Umbilical cord (tissue), 2 donors: Measurements from ENCODE around the gene DPP7. TPM values are rescaled to one million over a fixed set of nuclear protein-coding genes. Genes with fewer than 3 reads are reported as not detected.
"Not testable (repeated sequence)": the region's sequence is repeated elsewhere in the genome, so short reads cannot be mapped to it uniquely, and the experiment has no call there.

Source experiments
- DNase-seq: peaks from one replicate; pipeline ENCODE4 v3.0.0-alpha.2; 2015; ENCODE audit warnings: low spot score
- total RNA-seq: library from RNA; depleted of rRNA; stranded (reverse); fragments of >200 nt; gene quantifications from one replicate; pipeline ENCODE4 v1.2.3, GENCODE V29; 2014; ENCODE audit warnings: low replicate concordance; ENCODE audit not compliant: insufficient read depth

DPP7 gene
- total RNA-seq, 1 donor from 2014 or later: 67.9 TPM

DNA sequence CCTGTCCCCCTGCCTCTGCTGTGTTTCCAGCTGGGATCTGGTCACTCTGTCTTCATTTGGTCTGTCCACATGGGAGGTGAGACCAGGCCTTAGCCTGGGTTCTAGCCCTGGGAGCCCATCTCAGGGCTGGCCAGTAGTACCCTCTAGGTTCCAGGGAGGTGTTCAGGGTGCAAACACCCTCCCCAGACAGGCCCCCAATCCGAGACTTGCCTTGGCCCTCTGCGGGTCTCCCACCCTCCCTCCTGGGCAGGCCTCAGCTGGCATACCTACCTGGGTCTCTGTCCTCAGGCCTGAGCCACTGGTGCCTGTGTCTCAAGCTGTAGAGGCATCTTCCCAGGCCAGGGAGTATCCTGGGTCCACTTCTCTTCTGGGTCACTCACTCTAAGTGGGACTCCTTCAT lies 43.3 kb downstream of the DPP7 start:
- no peak for DNase-seq

DNA sequence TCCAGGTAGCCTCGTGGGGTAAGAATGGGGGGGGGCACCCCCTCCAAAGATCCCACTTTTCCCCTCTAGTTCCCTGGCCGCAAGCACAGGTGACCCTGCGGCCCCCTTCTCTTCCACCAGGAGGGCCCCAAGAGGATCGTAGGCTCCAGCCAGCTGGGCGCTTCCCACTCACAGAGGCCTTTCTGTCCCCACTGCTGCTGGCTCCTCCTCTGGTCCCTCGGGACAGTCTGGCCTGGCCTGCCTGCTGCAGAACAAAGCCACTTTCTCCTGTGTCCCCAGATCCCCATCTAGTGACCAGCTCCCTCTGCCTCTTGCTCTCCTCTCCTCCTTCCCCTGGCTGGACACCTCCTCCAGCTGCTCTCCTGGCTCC lies 43.6 kb downstream of the DPP7 start:
- peak; percentile 42 for DNase-seq

DNA sequence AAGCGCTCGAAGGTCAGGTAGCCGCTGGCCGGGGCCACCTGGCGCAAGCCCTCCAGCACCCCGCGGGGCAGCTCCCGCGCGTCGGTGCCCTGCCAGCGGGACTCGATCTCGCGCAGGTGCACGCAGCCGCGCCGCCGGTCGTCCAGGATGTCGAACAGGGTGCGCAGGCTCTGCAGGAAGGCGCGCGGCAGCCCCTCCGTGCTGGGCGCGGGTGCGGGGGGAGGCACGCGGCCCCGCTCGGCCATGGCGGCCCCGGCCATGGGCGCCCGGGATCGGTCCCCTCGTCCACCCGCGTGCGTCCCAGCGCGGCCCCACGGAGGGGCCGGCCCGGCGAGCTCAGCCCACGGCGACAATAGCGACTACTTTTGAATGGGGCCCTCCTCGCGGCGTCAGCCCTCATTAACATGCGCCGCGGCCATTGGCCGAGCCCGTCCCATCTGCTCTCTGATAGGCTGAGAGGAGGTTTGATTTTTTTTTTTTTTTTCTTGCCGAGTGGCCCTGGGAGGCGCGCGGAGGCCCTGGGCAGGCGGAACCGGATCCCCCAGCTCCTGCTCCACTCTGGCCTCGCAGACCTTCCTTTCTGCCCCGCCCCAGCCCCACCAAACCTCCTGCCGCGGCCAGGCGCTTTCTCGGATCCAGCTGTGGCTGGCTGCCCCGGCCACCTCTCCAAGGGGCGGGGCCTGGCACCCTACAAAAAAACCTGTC lies 44.2 kb downstream of the DPP7 start, which contains the start of gene SAPCD2:
Gene SAPCD2 (minus strand): TSS at position 357 of the 705 bp plus-strand sequence. CDS start 97 bp downstream, at position 260.
- peak; percentile 94 for DNase-seq

DNA sequence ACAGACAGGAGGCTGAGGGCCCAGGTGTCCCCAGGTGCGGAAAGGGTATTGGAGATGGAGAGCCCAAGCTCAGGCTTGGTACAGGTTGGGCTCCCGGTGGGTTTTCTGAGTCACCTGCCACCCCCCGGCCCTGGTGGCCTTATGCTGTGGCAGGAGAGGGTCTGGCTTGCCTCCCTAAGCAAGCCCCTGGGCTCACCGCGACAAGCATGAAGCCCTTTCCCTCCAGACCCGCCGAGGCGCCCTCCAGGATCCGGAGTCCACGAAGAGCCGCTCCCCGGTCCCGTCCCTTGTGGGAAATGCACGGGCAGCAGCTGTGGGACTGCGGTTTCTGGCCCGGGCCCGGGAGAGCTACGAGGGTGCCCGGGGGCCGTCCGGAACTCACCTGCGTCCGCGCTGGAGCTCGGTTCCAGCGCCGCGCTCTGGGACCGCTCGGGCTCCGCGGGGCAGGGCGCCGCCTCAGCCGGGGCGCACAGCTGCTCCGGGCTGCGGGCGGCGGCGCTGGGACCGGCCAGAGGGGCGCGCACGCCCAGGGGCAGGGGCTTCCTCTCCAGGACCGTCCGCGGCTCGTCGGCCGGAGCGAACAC lies 44.9 kb downstream of the DPP7 start:
- no peak for DNase-seq

DNA sequence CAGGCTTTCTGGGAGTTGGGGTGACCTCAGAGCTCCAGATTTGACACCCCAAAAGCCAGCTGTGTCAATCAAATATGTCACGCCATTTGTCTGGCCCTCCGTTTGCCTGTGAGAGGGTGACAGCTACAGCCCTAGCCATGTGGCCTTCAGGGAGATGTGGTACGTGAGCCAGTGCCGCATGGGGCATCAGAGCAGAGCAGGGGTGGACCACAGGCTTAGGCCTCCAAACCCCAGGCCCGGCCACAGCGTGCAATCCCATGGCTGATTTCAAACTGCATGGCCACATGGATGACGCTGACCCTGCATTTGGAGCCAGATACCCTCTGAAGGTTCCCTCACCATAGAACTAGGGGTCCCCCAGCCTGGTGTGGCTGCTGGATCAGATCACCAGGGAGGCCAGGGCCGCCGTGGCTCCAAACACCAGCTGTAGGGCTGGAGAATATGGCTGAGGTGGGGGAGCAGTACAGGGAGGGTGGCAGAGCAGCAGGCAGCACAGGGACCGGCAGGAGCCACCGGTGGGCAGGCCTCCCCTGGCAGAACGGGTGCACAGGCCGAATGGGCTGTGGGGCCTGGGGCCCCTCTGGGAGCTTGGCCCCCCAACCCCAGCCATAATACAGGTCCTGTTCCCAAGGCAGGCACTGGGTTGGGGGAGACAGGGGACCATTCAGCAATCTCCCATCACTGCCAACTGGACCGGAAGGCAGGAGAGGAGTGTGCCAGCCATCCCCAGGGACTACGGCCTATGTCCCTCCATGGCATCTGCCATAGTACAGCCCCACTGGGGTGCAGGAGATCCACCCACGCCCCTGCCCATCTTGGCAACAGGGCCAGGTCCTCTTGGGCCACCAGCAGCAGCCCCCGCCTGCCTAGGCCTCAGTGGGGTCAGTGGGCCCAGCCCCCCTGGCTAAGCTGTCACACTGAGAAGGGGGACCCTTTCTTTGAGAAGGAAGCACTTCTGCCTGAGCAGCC lies 45.7 kb downstream of the DPP7 start:
- no peak for DNase-seq

DNA sequence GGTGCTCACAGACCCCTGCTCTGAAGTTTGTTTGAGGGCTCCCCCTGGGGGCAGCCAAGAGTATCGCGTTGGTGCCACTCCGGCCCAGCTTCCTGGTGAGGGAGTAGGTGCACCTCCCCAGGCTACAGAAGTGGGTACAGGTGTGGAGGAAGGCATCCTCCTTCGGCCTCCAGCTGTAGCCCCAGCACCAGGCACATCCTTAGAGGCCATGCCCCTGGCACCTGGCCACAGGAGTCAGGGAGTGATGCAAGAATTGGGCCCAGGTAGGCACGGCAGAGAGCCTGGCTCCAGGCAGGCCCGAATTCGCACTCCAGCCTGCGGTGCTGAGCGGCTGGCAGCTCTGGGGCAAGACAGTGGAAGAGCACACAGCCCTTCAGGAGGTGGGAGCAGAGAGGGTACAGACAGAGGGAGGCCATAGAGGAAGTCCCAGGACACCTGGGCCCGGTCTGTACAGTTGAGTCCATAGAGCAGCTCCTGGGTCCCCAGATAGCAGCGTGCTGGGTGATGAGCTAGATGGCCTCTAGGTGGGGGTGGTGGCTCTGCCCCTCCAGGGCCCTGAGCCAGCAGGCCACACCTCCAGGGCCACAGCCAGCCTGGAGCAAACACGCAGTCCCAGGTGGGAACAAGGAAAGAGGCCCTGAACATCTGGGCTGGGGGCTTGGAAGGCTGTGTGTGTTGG lies 46.5 kb downstream of the DPP7 start:
- peak; percentile 83 for DNase-seq

DNA sequence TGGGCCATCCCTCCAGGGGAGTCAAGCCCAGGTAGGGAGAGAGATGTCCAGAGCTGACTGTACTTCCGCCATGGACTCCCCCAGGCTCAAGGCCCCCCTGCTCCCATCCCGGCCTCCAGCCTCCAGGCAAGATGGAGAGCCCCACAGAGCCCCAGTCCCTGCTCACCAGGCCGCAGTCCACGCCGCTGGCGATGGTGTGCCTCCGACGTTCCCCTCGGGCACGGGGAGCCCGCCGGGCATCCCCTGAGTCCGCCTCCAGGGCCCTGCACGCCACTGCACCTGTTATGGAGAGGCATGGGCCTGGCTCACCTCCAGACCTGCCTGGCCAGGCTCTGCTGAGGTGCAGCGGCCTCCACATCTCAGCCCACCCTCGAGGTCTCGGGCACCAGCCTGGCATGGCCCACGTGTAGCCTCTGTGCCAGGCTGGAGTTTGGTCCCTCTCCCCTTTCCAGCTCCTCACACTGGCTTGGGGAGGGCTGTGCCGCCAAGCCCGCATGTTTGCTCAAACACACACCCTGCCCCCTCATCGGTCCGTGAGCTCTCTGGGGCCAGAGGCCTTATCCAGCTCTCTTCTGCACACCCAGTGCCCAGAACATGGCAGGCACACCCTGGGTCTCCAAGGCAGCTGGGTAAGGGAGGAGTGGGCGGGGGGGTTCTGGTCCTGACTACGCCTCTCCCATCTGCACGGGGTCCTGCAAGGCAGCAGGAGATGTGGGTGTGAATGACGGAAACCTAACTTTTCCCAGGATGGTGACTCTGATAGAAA lies 48.3 kb downstream of the DPP7 start:
- DNase-seq: no peak

DNA sequence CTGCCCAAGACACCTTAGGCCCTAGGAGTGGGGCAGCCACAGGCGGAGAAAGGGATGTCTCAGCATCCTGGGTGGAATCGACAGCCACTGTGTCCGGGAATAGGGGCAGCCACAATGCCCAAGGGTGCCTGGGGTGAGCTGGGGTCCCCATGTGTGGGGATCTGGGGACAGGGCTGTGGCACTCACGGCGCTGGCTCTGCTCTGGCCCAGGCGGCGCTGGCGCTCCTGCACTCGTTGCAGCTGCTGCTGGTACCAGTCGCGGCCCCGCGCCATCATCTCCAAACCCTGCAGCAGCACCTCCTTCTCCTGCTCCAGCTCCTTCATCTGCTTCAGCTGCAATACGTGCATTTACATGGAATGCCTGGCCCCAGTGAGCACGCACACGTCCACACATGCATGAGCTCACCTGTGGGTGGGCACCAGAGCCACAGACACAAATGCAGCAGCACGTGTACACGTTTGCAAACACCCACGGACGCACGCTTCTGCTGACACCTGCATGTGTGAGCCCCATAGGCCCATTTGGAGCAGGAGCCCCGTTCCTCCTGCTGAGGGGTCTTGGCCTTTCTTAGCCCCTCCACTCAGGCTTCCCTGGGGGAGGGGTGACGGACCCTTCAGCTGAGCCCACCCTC lies 49.1 kb downstream of the DPP7 start:
- no peak for DNase-seq

DNA sequence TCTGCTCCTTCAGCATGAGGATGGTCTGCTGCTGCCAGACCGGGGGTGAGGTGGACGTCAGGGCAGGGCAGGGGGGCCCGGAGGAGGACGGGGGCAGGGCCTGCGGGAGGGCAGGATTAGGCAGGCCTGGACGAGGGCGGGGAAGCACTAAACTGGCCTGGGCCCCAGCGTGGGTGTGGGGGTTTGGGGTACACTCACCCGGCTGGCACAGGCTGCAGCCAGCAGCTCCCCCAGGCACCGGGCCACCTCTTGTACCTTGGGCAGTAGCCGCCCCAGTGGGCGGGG lies 49.7 kb downstream of the DPP7 start:
- DNase-seq: no peak

DNA sequence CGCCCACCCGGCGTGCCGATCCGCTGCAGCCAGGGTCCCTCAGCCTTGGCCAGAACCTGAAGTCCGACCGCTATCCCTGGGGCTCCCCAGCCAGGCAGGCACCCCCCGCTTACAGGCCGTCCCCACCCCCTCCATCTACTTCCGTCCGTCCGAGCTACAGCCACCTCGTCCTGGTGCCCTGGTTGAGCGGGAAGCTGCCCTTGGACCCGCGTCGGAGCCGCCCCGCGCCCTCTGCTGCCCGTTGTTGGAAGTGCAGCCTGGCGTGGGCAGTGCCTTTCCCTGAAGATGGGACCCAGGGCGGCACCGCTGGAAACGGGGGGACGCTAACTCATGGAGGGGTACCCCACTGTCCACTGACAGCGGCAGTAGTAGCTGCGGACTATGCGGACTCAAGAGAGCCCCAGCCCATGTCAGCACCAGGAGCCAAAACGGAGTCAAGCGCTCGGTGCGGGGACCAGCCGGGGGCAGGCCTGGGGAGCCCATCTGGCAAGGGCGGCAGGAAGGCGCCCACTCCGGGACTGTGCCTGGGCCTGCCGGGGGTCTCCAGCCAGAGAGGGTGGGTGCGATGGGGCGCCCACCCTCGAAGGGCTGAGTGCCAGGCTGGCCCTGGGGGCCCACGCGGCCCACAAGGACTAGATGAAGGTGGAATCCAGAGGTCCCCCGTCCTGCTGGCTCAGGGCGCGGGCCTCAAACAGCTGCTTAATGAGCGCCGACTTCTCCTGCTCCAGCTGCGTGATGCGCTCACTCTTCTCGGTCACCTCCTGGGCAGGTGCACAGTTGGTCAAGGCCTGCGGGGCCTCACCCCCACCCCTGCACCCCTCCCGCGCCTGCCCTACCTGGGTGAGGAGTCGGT lies 50.3 kb downstream of the DPP7 start:
- peak; percentile 53 for DNase-seq

DNA sequence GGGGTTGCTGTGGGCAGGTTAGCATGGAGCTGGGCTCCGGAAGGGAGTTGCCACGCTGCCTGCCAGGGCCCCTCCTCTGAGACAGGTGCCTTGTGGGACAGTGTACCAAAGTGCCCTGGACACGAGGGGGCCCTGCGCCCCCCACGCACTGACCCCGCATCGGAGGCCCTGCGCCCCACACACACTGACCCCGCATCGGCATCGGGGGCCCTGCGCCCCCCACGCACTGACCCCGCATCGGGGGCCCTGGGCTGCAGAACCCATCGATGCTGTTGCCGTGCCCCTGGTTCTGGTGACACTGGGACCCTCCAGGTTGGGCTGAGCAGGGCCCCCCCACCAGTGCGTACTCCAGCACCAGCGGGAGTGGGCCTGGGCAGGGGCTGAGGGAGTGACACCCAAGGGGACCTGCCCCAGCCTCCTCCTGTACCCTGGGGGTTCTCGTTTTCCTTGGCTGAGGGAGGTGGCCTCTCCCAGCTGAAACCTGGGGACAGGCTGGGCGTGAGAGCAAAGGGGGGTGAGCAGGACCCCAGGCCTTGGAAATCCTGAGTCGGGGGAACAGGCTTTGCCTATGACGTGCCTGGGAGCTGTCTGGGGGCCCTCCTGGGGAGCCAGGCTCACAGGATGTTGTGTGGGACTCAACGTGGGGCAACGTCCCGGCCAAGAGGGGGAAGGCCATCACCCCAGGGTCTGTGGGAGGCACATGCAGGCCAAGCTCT lies 51.1 kb downstream of the DPP7 start:
- no peak for DNase-seq

DNA sequence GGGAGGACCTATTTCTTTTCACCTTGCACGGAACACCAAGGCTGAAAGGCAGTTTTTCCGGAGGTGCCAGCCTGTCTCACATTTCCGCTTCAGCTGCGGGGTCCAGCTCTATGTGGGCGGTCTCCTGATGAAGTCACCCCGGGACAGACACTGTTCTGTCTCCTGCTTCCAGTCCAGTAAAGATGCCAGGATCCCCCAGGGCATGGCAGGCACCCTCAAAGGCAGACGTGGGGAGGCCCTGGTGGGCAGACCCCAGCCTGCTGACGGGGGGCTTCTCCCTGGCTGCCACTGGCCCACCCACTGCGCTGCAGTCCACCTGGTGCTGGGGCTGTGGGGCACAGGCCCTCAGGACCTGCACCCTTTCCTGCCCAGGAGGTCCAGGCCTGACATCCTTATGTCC lies 51.7 kb downstream of the DPP7 start:
- not testable (repeated sequence) for DNase-seq

DNA sequence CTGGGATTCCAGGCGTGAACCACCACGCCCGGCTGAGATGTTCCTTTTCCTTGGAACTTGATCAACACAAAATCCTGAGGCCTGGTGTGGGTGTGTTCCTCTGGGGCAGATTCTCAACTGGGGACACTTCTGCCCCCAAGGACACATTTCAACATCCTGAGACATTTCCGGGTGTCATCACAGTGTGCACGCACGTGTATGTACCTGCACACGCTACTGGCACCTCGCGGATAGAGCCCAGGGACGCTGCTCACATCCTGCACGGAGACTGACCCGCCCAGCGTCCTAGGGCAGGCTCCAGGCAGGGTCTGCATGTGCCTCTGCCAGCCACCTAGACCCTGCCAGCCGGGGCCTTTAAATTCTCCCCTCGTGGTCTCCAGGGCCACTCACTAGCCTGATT lies 52.1 kb downstream of the DPP7 start:
- no peak for DNase-seq

Other genes with a start within 250 kb of the DPP7 start
- gene EDF1, start 248.4 kb downstream of the DPP7 start, total RNA-seq: 217 TPM
- 5.1 TPM for gene TRAF2, start 228.2 kb downstream of the DPP7 start, total RNA-seq
- 75.8 TPM for gene FBXW5, start 170.0 kb downstream of the DPP7 start, total RNA-seq
- not detected for gene C8G, start 169.5 kb downstream of the DPP7 start, total RNA-seq
- gene LCN12, start 162.5 kb downstream of the DPP7 start, total RNA-seq: not detected
- gene PTGDS, start 137.2 kb downstream of the DPP7 start, total RNA-seq: 49.6 TPM
- 0.72 TPM for gene LCNL1, start 131.7 kb downstream of the DPP7 start, total RNA-seq
- 10.6 TPM for gene PAXX, start 122.3 kb downstream of the DPP7 start, total RNA-seq
- 24.3 TPM for gene CLIC3, start 118.2 kb downstream of the DPP7 start, total RNA-seq
- 20.2 TPM for gene ABCA2, start 86.5 kb downstream of the DPP7 start, total RNA-seq
- 0.96 TPM for gene FUT7, start 82.6 kb downstream of the DPP7 start, total RNA-seq
- 6.5 TPM for gene NPDC1, start 68.6 kb downstream of the DPP7 start, total RNA-seq
- not detected for gene ENTPD2, start 60.7 kb downstream of the DPP7 start, total RNA-seq
- gene SAPCD2, start 44.2 kb downstream of the DPP7 start, total RNA-seq: 2.6 TPM
- 8.2 TPM for gene UAP1L1, start 37.2 kb downstream of the DPP7 start, total RNA-seq
- gene MAN1B1, start 27.7 kb downstream of the DPP7 start, total RNA-seq: 41.4 TPM
- 5.1 TPM for gene GRIN1, start 24.4 kb upstream of the DPP7 start, total RNA-seq
- gene LRRC26, start 55.3 kb upstream of the DPP7 start, total RNA-seq: not detected
- not detected for gene TMEM210, start 57.3 kb upstream of the DPP7 start, total RNA-seq
- 18.3 TPM for gene ANAPC2, start 73.8 kb upstream of the DPP7 start, total RNA-seq
- 30.8 TPM for gene SSNA1, start 73.9 kb upstream of the DPP7 start, total RNA-seq
- gene TPRN, start 86.0 kb upstream of the DPP7 start, total RNA-seq: 2.2 TPM
- gene TMEM203, start 90.9 kb upstream of the DPP7 start, total RNA-seq: 33.0 TPM
- gene NDOR1, start 91.0 kb upstream of the DPP7 start, total RNA-seq: 0.72 TPM
- gene RNF208, start 107.5 kb upstream of the DPP7 start, total RNA-seq: not detected
- 0.96 TPM for gene CYSRT1, start 110.4 kb upstream of the DPP7 start, total RNA-seq
- gene RNF224, start 112.8 kb upstream of the DPP7 start, total RNA-seq: not detected
- gene SLC34A3, start 116.2 kb upstream of the DPP7 start, total RNA-seq: not detected
- 48.9 TPM for gene TUBB4B, start 126.6 kb upstream of the DPP7 start, total RNA-seq
- gene STPG3, start 136.6 kb upstream of the DPP7 start, total RNA-seq: 1.9 TPM
- gene NELFB, start 140.6 kb upstream of the DPP7 start, total RNA-seq: 18.8 TPM
- gene TOR4A, start 163.0 kb upstream of the DPP7 start, total RNA-seq: 4.3 TPM
- gene NRARP, start 187.5 kb upstream of the DPP7 start, total RNA-seq: 1.9 TPM